Measurements from ENCODE around the gene MRPS12.

The MRPS12 gene

GRCh38 chr19:38910488-38910887, 20.3 kb upstream of the MRPS12 start:
- Histone ChIP-seq H3K36me3 (ENCODE audit: low read length) (0 out of 2 replicates have a peak, but pooled peaks cover 3% of the 10 kb centered on the region), H3K79me2 (ENCODE audit: insufficient read depth, low read length) (no peaks in the 10 kb centered on the region), H3K4me2 (ENCODE audit: low read depth, low read length, poor library complexity, severe bottlenecking) (no peak overlapping the region), H4K20me1 (ENCODE audit: low read depth, low read length) (no peaks in the 10 kb centered on the region), H3K9me3 (ENCODE audit: insufficient read depth, low read length) (no peaks in the 10 kb centered on the region), H3F3A (ENCODE audit: insufficient read depth) (no peaks in the 10 kb centered on the region), H3K9me2 (replicated peaks; ENCODE audit: insufficient read depth, low read length) (no peaks in the 10 kb centered on the region), H3K27me3 (ENCODE audit: low read length) (no peaks in the 10 kb centered on the region), H2AFZ (ENCODE audit: low read depth, low read length, severe bottlenecking) (no peak overlapping the region), H3K27ac (ENCODE audit: low read depth, low read length) (no peak overlapping the region), H3K4me3 (ENCODE audit: insufficient read depth, low read length, poor library complexity, severe bottlenecking) (no peak overlapping the region), H3K9ac (ENCODE audit: low read length) (no peak overlapping the region)
- no peak for TF ChIP-seq CTCF (IDR thresholded peaks at IDR 0.05; ENCODE audit: insufficient read depth, low read length, poor library complexity, severe bottlenecking)
- no peak for TF ChIP-seq EZH2phosphoT487 (conservative IDR thresholded peaks at IDR 0.05; ENCODE audit: low read length)

- no peak overlapping the region for H3K4me3 ChIP-seq (ENCODE audit: insufficient read depth, low read length, poor library complexity, severe bottlenecking)
- no peaks in the 10 kb centered on the region for H3K36me3 ChIP-seq (ENCODE audit: low read length)
- TF ChIP-seq CTCF (IDR thresholded peaks at IDR 0.05; ENCODE audit: insufficient read depth, low read length, poor library complexity, severe bottlenecking) (no peak), EZH2phosphoT487 (conservative IDR thresholded peaks at IDR 0.05; ENCODE audit: low read length) (no peak)
Measured at GRCh38 chr19:38911388-38912001, 19.2 kb upstream of the MRPS12 start.

GRCh38 chr19:38912600-38913514, 17.9 kb upstream of the MRPS12 start:
- Histone ChIP-seq H3K36me3 (ENCODE audit: low read length) (no peaks in the 10 kb centered on the region), H3K9ac (ENCODE audit: low read length) (no peak overlapping the region), H3K4me2 (ENCODE audit: low read depth, low read length, poor library complexity, severe bottlenecking) (no peak overlapping the region), H3K4me3 (ENCODE audit: insufficient read depth, low read length, poor library complexity, severe bottlenecking) (no peak overlapping the region), H3K27me3 (ENCODE audit: low read length) (no peaks in the 10 kb centered on the region), H3K27ac (ENCODE audit: low read depth, low read length) (no peak overlapping the region), H3K9me3 (ENCODE audit: insufficient read depth, low read length) (no peaks in the 10 kb centered on the region), H3K9me2 (replicated peaks; ENCODE audit: insufficient read depth, low read length) (no peaks in the 10 kb centered on the region), H3F3A (ENCODE audit: insufficient read depth) (no peaks in the 10 kb centered on the region), H2AFZ (ENCODE audit: low read depth, low read length, severe bottlenecking) (no peak overlapping the region), H3K79me2 (ENCODE audit: insufficient read depth, low read length) (no peaks in the 10 kb centered on the region), H4K20me1 (ENCODE audit: low read depth, low read length) (no peaks in the 10 kb centered on the region)
- TF ChIP-seq CTCF (IDR thresholded peaks at IDR 0.05; ENCODE audit: insufficient read depth, low read length, poor library complexity, severe bottlenecking) (no peak), EZH2phosphoT487 (conservative IDR thresholded peaks at IDR 0.05; ENCODE audit: low read length) (no peak)

More at GRCh38 chr19:38911388-38912001, 19.2 kb upstream of the MRPS12 start:
- Histone ChIP-seq H3K9ac (ENCODE audit: low read length) (no peak overlapping the region), H3K4me2 (ENCODE audit: low read depth, low read length, poor library complexity, severe bottlenecking) (no peak overlapping the region), H3K9me2 (replicated peaks; ENCODE audit: insufficient read depth, low read length) (no peaks in the 10 kb centered on the region), H3K27me3 (ENCODE audit: low read length) (no peaks in the 10 kb centered on the region), H3K9me3 (ENCODE audit: insufficient read depth, low read length) (no peaks in the 10 kb centered on the region), H3K79me2 (ENCODE audit: insufficient read depth, low read length) (no peaks in the 10 kb centered on the region), H3K27ac (ENCODE audit: low read depth, low read length) (no peak overlapping the region), H2AFZ (ENCODE audit: low read depth, low read length, severe bottlenecking) (no peak overlapping the region), H4K20me1 (ENCODE audit: low read depth, low read length) (no peaks in the 10 kb centered on the region), H3F3A (ENCODE audit: insufficient read depth) (no peaks in the 10 kb centered on the region)
